Karpas-422 (cell line): Measurements from ENCODE around the gene LRP1B. TPM values are rescaled to one million over a fixed set of nuclear protein-coding genes. Genes with fewer than 3 reads are reported as not detected.

ENCODE experiments used
- DNase-seq: peaks from one replicate; pipeline ENCODE4 v3.0.0-alpha.2; 2015
- H2AFZ ChIP-seq: fragments of 200-600 bp; sonication (generic); 2 replicates; pipeline ENCODE4 v1.6.1; 2014; ENCODE audit warnings: antibody characterized with exemption, low read length, mixed read lengths
- H3K27ac ChIP-seq: fragments of 200-600 bp; sonication (generic); 2 replicates; pipeline ENCODE4 v1.5.1; 2014; ENCODE audit warnings: mild to moderate bottlenecking, low read length, moderate library complexity
- H3K27me3 ChIP-seq: fragments of 200-600 bp; sonication (generic); 2 replicates; pipeline ENCODE4 v1.6.1; 2014; ENCODE audit warnings: low read length, mixed read lengths
- H3K36me3 ChIP-seq: fragments of 200-600 bp; sonication (generic); 2 replicates; pipeline ENCODE4 v1.6.1; 2014; ENCODE audit warnings: low read length, mixed read lengths; ENCODE audit not compliant: insufficient read depth
- H3K4me1 ChIP-seq: fragments of 200-600 bp; sonication (generic); 2 replicates; pipeline ENCODE4 v1.6.1; 2014; ENCODE audit warnings: mild to moderate bottlenecking, low read length, mixed read lengths
- H3K4me2 ChIP-seq: fragments of 200-600 bp; sonication (generic); 2 replicates; pipeline ENCODE4 v1.6.1; 2014; ENCODE audit warnings: low read length, low read depth, mild to moderate bottlenecking; ENCODE audit not compliant: poor library complexity, severe bottlenecking
- H3K4me3 ChIP-seq: fragments of 200-600 bp; sonication (generic); 2 replicates; pipeline ENCODE4 v1.5.1; 2014; ENCODE audit warnings: mild to moderate bottlenecking, antibody characterized with exemption, low read length, mixed read lengths
- H3K79me2 ChIP-seq: fragments of 200-600 bp; sonication (generic); 2 replicates; pipeline ENCODE4 v1.6.1; 2014; ENCODE audit warnings: mild to moderate bottlenecking, low read length, mixed read lengths
- H3K9ac ChIP-seq: fragments of 200-600 bp; sonication (generic); 2 replicates; pipeline ENCODE4 v1.6.0; 2014; ENCODE audit warnings: low read length
- H3K9me2 ChIP-seq: fragments of 200-600 bp; sonication (generic), shearing (Covaris generic); replicated peaks from 2 replicates; pipeline ENCODE4 v1.6.0; 2014; ENCODE audit warnings: mild to moderate bottlenecking, low read length, moderate library complexity; ENCODE audit not compliant: insufficient read depth
- H3K9me3 ChIP-seq: fragments of 300-700, 200-600 bp; sonication (generic); 2 replicates; pipeline ENCODE4 v1.6.1; 2014; ENCODE audit warnings: low read length, mixed read lengths
- H4K20me1 ChIP-seq: fragments of 200-600 bp; sonication (generic); 2 replicates; pipeline ENCODE4 v1.6.1; 2014; ENCODE audit warnings: mild to moderate bottlenecking, antibody characterized with exemption, low read length, low read depth; ENCODE audit not compliant: insufficient read depth
- small RNA-seq: library from RNA; depleted of rRNA; stranded (forward); fragments of <200 nt; gene quantifications from one replicate; pipeline ENCODE3, GENCODE V24; 2014
- total RNA-seq: library from RNA; depleted of rRNA; stranded (reverse); fragments of >200 nt; shearing (Covaris generic); gene quantifications from 2 replicates; pipeline ENCODE4 v1.2.3, GENCODE V29; 2014; ENCODE audit warnings: low replicate concordance

LRP1B gene
- total RNA-seq, 1 experiment from 2014 or later, result not detected

GRCh38 chr2:140183056-140183765 lies 1947.6 kb downstream of the LRP1B start:
- Histone ChIP-seq H3K36me3 (no peaks in the 10 kb centered on the region), H3K9me3 (peaks cover 25% of the 10 kb centered on the region), H3K79me2 (no peaks in the 10 kb centered on the region), H3K4me1 (no peaks in the 10 kb centered on the region), H3K27me3 (no peaks in the 10 kb centered on the region), H3K4me2 (no peak overlapping the region), H2AFZ (no peak overlapping the region), H3K9ac (no peak overlapping the region), H3K9me2 (no peaks in the 10 kb centered on the region), H3K27ac (no peak overlapping the region), H3K4me3 (no peak overlapping the region), H4K20me1 (no peaks in the 10 kb centered on the region)
- DNase-seq, result no peak

Small RNA genes lying within 50 kb of the gene (small RNA-seq; reads per million reads assigned to genes)
- not detected for gene AC068287.1
- gene MTCO1P44, result not detected
- gene RF00019, result not detected
- not detected for gene RF02271
- gene RNU6-904P, result not detected
